Measurements from ENCODE around the gene TAF1D. TPM values are rescaled to one million over a fixed set of nuclear protein-coding genes. Genes with fewer than 3 reads are reported as not detected.
"Not testable (repeated sequence)": the region's sequence is repeated elsewhere in the genome, so short reads cannot be mapped to it uniquely, and the experiment has no call there.

The TAF1D gene
- total and polyA plus RNA-seq, 7 experiments from 2014 or later, result 21.2 to 197 (median 156) TPM

DNA sequence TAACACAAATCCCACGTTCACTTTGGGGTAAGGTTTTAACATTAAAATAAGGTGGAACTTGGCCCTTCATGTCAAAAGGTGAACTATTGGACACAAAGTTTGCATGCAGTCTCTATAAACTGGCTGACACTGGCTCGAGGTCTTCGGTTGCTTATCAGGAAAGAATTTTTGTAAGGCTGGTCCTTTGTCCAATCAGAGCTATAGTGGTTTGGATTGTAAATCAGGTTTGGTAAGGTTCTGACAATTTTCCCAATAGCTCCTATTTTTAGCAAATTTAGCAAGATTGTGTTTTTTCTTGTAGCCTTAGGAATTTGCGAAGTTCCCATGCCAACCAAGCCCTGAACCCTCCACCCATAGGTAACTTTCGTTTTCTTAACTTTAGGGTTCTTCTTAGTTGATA is 25.2 kb upstream of the TAF1D start:
- Mint-ChIP-seq H3K9me3 (peaks cover 0 to 17% (median 0%) of the 10 kb centered on the region in 11 donors), H3K36me3 (peaks cover under 1 to 27% (median 8%) of the 10 kb centered on the region in 5 donors), H3K4me1 (no peaks in the 10 kb centered on the region), H3K27me3 (no peaks in the 10 kb centered on the region), H3K27ac (no peak overlapping the region), H3K4me3 (no peak overlapping the region)
- no peak for ATAC-seq
- ChIA-PET POLR2A (no interaction called here), CTCF (no interaction called here)
- Histone ChIP-seq H3K27ac (ENCODE audit: low read depth, low read length) (no peak overlapping the region), H3K4me3 (ENCODE audit: low read length) (no peak overlapping the region), H3K9me3 (ENCODE audit: control insufficient read depth in 2 of 3, low read length in 3 of 3) (peaks cover 0 to 4% (median 0%) of the 10 kb centered on the region in 3 experiments), H3K27me3 (ENCODE audit: control insufficient read depth in 2 of 2, insufficient read depth in 2 of 2, low read length in 2 of 2) (no peaks in the 10 kb centered on the region), H3K36me3 (ENCODE audit: control insufficient read depth in 2 of 3, insufficient read depth in 3 of 3, low read length in 3 of 3) (peaks cover 0 to 8% (median 0%) of the 10 kb centered on the region in 3 experiments), H3K4me1 (ENCODE audit: control insufficient read depth in 2 of 2, insufficient read depth in 2 of 2, low read length in 2 of 2) (no peaks in the 10 kb centered on the region)
- intact Hi-C loops (cut with micrococcal nuclease), result no loop called here
- DNase-seq, result no peak

DNA sequence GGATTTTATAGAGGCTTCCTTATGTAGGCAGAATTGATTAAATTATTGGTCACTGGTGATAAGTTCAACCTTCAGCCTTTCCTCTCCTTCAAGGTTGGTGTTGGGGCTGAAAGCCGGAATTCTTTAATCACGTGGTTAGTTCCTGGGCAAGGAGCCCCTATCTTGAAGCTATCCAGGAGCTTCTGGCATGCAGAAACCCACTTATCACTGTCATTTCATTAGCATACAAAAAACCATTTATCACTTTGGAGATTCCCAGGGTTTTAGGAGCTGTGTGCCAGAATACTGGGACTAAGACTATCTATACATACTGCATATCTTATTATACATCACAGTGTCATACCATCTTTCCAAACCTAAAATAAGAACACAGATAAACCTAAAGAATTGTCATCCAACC is 24.3 kb upstream of the TAF1D start:
- intact Hi-C loops (cut with micrococcal nuclease), result no loop called here
- Histone ChIP-seq H3K36me3 (ENCODE audit: control insufficient read depth in 2 of 3, insufficient read depth in 3 of 3, low read length in 3 of 3) (peaks cover 0 to 17% (median 0%) of the 10 kb centered on the region in 3 experiments), H3K4me1 (ENCODE audit: control insufficient read depth in 2 of 2, insufficient read depth in 2 of 2, low read length in 2 of 2) (no peaks in the 10 kb centered on the region), H3K27ac (ENCODE audit: low read depth, low read length) (no peak overlapping the region), H3K9me3 (ENCODE audit: control insufficient read depth in 2 of 3, low read length in 3 of 3) (peaks cover 0 to 4% (median 0%) of the 10 kb centered on the region in 3 experiments), H3K27me3 (ENCODE audit: control insufficient read depth in 2 of 2, insufficient read depth in 2 of 2, low read length in 2 of 2) (no peaks in the 10 kb centered on the region), H3K4me3 (ENCODE audit: low read length) (no peak overlapping the region)
- Mint-ChIP-seq H3K36me3 (peaks cover 6 to 29% (median 14%) of the 10 kb centered on the region in 5 donors), H3K27me3 (no peaks in the 10 kb centered on the region), H3K9me3 (peaks cover 0 to 13% (median 0%) of the 10 kb centered on the region in 11 donors), H3K4me1 (no peaks in the 10 kb centered on the region), H3K4me3 (no peak overlapping the region), H3K27ac (peak overlapping the region in 4 of 9 donors; percentile 31 to 65 (median 57))
- ATAC-seq (no peak), DNase-seq (no peak)
- ChIA-PET CTCF (interaction anchor here (0.8 kb wide), 1 partner anchor 19 kb away, joined by 3 read pairs; no protein-coding TSS in a partner anchor), POLR2A (interaction anchor here (1.5 kb wide), 1 partner anchor 24 kb away, joined by 5 read pairs; the partner anchor contains the start of genes C11orf54 and TAF1D)

- no peaks in the 10 kb centered on the region for H3K4me1 Mint-ChIP-seq
- no peak for ATAC-seq
- Histone ChIP-seq H3K9me3 (ENCODE audit: control insufficient read depth in 2 of 3, low read length in 3 of 3) (no peaks in the 10 kb centered on the region), H3K4me3 (ENCODE audit: low read length) (no peak overlapping the region), H3K27ac (ENCODE audit: low read depth, low read length) (no peak overlapping the region), H3K4me1 (ENCODE audit: control insufficient read depth in 2 of 2, insufficient read depth in 2 of 2, low read length in 2 of 2) (no peaks in the 10 kb centered on the region), H3K36me3 (ENCODE audit: control insufficient read depth in 2 of 3, insufficient read depth in 3 of 3, low read length in 3 of 3) (peaks cover 0 to 49% (median 4%) of the 10 kb centered on the region in 3 experiments), H3K27me3 (ENCODE audit: control insufficient read depth in 2 of 2, insufficient read depth in 2 of 2, low read length in 2 of 2) (no peaks in the 10 kb centered on the region)
- CTCF ChIA-PET, result no interaction called here
- intact Hi-C loops (cut with micrococcal nuclease), result loop anchor here in 1 of 2 donors (5.0 kb wide), 1 partner anchor 425 kb away; no protein-coding TSS in a partner anchor
- peak overlapping the region in 1 of 9 donors; percentile 43 for H3K27ac Mint-ChIP-seq
- no peak for DNase-seq
- H3K4me3 Mint-ChIP-seq, result no peak overlapping the region
- H3K36me3 Mint-ChIP-seq, result peaks cover 0 to 49% (median 30%) of the 10 kb centered on the region in 5 donors
- H3K27me3 Mint-ChIP-seq, result no peaks in the 10 kb centered on the region
- peaks cover 0 to 9% (median 0%) of the 10 kb centered on the region in 11 donors for H3K9me3 Mint-ChIP-seq
- POLR2A ChIA-PET, result interaction anchor here (0.9 kb wide), 1 partner anchor 20 kb away, joined by 3 read pairs; the partner anchor contains the start of genes C11orf54 and TAF1D
Observed at GRCh38 chr11:93761910-93762309, 20.6 kb upstream of the TAF1D start.

DNA sequence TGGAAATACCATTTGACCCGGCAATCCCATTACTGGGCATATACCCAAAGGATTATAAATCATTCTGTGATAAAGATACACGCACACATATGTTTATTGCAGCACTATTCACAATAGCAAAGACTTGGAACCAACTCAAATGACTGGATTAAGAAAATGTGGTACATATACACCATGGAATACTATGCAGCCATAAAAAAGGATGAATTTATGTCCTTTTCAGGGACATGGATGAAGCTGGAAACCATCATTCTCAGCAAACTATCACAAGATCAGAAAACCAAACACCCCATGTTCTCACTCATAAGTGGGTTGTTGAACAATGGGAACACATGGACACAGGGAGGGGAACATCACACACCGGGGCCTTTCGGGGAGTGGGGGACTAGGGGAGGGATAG is 17.8 kb upstream of the TAF1D start:
- H3K4me1 ChIP-seq (ENCODE audit: control insufficient read depth in 2 of 2, insufficient read depth in 2 of 2, low read length in 2 of 2); ATAC-seq; H3K9me3 Mint-ChIP-seq; H3K27me3 Mint-ChIP-seq; H3K4me3 ChIP-seq (ENCODE audit: low read length); H3K27ac ChIP-seq (ENCODE audit: low read depth, low read length); H3K27me3 ChIP-seq (ENCODE audit: control insufficient read depth in 2 of 2, insufficient read depth in 2 of 2, low read length in 2 of 2); intact Hi-C loops (cut with micrococcal nuclease); H3K4me3 Mint-ChIP-seq; DNase-seq; H3K4me1 Mint-ChIP-seq; H3K9me3 ChIP-seq (ENCODE audit: control insufficient read depth in 2 of 3, low read length in 3 of 3): not testable (repeated sequence)
- Mint-ChIP-seq H3K27ac (peak overlapping the region in 3 of 9 donors; percentile 4 to 36 (median 17)), H3K36me3 (peaks cover 0 to 47% (median 29%) of the 10 kb centered on the region in 5 donors)
- H3K36me3 ChIP-seq (ENCODE audit: control insufficient read depth in 2 of 3, insufficient read depth in 3 of 3, low read length in 3 of 3), result peaks cover 0 to 66% (median 9%) of the 10 kb centered on the region in 3 experiments
- POLR2A ChIA-PET, result interaction anchor here (1.5 kb wide), 1 partner anchor 23 kb away, joined by 3 read pairs; no protein-coding TSS in a partner anchor
- CTCF ChIA-PET, result interaction anchor here (1.0 kb wide), 1 partner anchor 39 kb away, joined by 3 read pairs; no protein-coding TSS in a partner anchor

DNA sequence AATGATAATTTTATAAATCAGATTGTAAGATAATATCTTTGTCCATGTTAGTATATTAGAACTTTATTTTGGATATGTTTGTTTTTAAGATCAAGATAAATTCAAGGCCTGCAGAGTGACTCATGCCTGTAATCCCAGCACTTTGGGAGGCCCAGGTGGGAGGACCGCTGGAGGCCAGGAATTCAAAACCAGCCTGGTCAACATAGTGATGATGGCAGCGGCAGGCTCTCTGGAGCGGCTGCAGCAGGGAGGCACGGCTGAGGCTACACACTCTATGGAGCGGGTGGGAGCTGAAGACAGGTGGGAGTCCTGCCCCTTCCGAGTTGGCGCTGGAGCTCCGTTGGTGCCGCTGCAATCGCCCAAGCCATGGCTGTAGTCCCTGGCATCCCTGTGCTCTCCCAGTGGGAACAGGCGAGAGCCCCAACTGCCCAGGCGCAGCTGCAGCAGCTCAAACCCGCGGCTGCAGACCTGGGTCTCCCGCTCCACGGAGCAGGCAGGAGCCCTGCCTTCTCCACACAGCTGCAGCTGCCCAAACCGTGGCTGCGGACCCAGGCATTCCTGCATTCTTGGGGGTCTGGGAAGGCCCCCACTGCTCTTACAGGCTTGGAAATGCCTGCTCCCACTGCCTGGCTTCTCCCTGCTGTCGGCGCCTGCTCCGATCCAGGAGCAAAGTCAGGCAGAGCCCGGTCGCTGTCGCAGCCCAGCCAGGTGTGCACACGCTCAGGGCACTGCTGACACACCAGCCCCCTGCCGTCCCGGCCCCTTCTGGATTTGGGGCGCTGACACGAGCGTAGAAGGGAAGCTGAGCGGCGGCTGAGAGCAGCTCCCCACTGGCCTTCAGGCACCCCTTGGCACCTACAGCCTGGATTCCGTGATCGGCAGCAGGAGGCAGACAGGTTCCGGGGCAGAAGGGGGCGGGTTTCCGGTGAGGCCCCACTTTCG is 16.9 kb upstream of the TAF1D start:
- ATAC-seq, result no peak
- no peak overlapping the region for H3K27ac Mint-ChIP-seq
- Histone ChIP-seq H3K27ac (ENCODE audit: low read depth, low read length) (no peak overlapping the region), H3K9me3 (ENCODE audit: control insufficient read depth in 2 of 3, low read length in 3 of 3) (no peaks in the 10 kb centered on the region), H3K27me3 (ENCODE audit: control insufficient read depth in 2 of 2, insufficient read depth in 2 of 2, low read length in 2 of 2) (no peaks in the 10 kb centered on the region), H3K4me1 (ENCODE audit: control insufficient read depth in 2 of 2, insufficient read depth in 2 of 2, low read length in 2 of 2) (no peaks in the 10 kb centered on the region), H3K36me3 (ENCODE audit: control insufficient read depth in 2 of 3, insufficient read depth in 3 of 3, low read length in 3 of 3) (peaks cover 0 to 67% (median 9%) of the 10 kb centered on the region in 3 experiments), H3K4me3 (ENCODE audit: low read length) (no peak overlapping the region)
- no peak for DNase-seq
- intact Hi-C loops (cut with micrococcal nuclease), result no loop called here
- H3K36me3 Mint-ChIP-seq, result peaks cover 0 to 51% (median 29%) of the 10 kb centered on the region in 5 donors
- CTCF ChIA-PET, result no interaction called here
- H3K4me3 Mint-ChIP-seq, result no peak overlapping the region
- peaks cover 0 to 2% (median 0%) of the 10 kb centered on the region in 11 donors for H3K9me3 Mint-ChIP-seq
- H3K4me1 Mint-ChIP-seq, result no peaks in the 10 kb centered on the region
- POLR2A ChIA-PET, result interaction anchor here (1.5 kb wide), 1 partner anchor 24 kb away, joined by 3 read pairs; no protein-coding TSS in a partner anchor
- H3K27me3 Mint-ChIP-seq, result no peaks in the 10 kb centered on the region

DNA sequence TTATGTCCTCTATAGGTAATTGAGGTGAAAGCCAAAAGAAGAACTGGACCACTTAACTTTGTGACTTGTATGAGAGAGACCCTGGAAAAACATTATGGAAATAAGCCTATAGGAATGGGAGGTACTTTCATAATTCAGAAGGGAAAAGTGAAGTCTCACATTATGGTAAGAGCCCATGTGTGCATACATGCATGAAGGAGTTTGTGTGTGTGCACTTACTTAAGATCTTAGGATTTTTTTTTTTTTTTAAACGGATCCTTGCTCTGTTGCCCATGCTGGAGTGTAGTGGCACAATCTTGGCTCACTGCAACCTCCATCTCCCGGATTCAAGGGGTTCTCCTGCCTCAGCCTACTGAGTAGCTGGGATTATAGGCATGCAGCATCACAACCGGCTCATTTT is 16.0 kb upstream of the TAF1D start:
- peaks cover 0 to 64% (median 9%) of the 10 kb centered on the region in 3 experiments for H3K36me3 ChIP-seq (ENCODE audit: control insufficient read depth in 2 of 3, insufficient read depth in 3 of 3, low read length in 3 of 3)
- Mint-ChIP-seq H3K36me3 (peaks cover 0 to 50% (median 31%) of the 10 kb centered on the region in 5 donors), H3K4me3 (no peak overlapping the region), H3K4me1 (peaks cover 0 to 4% (median 0%) of the 10 kb centered on the region in 7 donors), H3K27me3 (no peaks in the 10 kb centered on the region), H3K27ac (peak overlapping the region in 1 of 9 donors; percentile 17), H3K9me3 (peaks cover 0 to 2% (median 0%) of the 10 kb centered on the region in 11 donors)
- no peak overlapping the region for H3K27ac ChIP-seq (ENCODE audit: low read depth, low read length)
- CTCF ChIA-PET, result no interaction called here
- no peaks in the 10 kb centered on the region for H3K9me3 ChIP-seq (ENCODE audit: control insufficient read depth in 2 of 3, low read length in 3 of 3)
- ATAC-seq (no peak), DNase-seq (no peak)
- intact Hi-C loops (cut with micrococcal nuclease), result no loop called here
- no peak overlapping the region for H3K4me3 ChIP-seq (ENCODE audit: low read length)
- H3K27me3 ChIP-seq (ENCODE audit: control insufficient read depth in 2 of 2, insufficient read depth in 2 of 2, low read length in 2 of 2), result no peaks in the 10 kb centered on the region
- POLR2A ChIA-PET, result no interaction called here
- no peaks in the 10 kb centered on the region for H3K4me1 ChIP-seq (ENCODE audit: control insufficient read depth in 2 of 2, insufficient read depth in 2 of 2, low read length in 2 of 2)
